HepG2 (cell line): ENCODE results near the gene GFER. TPM values are rescaled to one million over a fixed set of nuclear protein-coding genes. Genes with fewer than 3 reads are reported as not detected.

Experiments
- ATAC-seq: fragments of 200-7000 bp; cut with Tn5 transposase; 3 replicates; pipeline ENCODE4 v1.9.1; 2020; ENCODE audit warnings: mild to moderate bottlenecking, moderate library complexity
- BruUV-seq: library from RNA; stranded (reverse); fragments of 400-500 nt; replicated peaks from 2 replicates; lab custom pipeline; 2021; lab: Mats Ljungman, UMichigan
- CTCF ChIA-PET: fragments of 300-600 bp; formaldehyde crosslinking; extraction: SDS; loops from one replicate; lab custom pipeline; 2021; ENCODE audit warnings: low total read pairs, inconsistent platforms, low intra/inter-chr PET ratio; lab: Yijun Ruan, JAX
- POLR2A ChIA-PET: fragments of 350-600 bp; sonication (Branson Sonifier 250); formaldehyde crosslinking; loops from one replicate; lab custom pipeline; 2020; ENCODE audit warnings: antibody characterized with exemption, inconsistent platforms; lab: Yijun Ruan, JAX
- DNase-seq: peaks from one replicate; pipeline ENCODE4 v3.0.0-alpha.2; 2015; ENCODE audit warnings: low spot score
- FAIRE-seq: peaks from 3 replicates; lab custom pipeline; 2011; peaks lifted over from hg19 to GRCh38; lab: Jason Lieb, UNC
- H2AFZ ChIP-seq: one replicate; pipeline ENCODE4 v1.6.1; 2011; ENCODE audit warnings: low read length, inconsistent platforms
- H3K27ac ChIP-seq: fragments of 300-600 bp; 3 replicates; pipeline ENCODE4 v1.8.0; 2011; ENCODE audit warnings: mixed run types, mild to moderate bottlenecking, mixed read lengths, low read length, inconsistent platforms; ENCODE audit not compliant: insufficient read depth; ENCODE audit errors: extremely low read length
- H3K27me3 ChIP-seq, 2 experiments: fragments of 200-600 bp in 1 of 2; 2 replicates in 1 of 2; 3 replicates in 1 of 2; pipeline versions ENCODE4 v1.6.0 to v1.8.0; 2011; ENCODE audit warnings: low read length in 2 of 2, mild to moderate bottlenecking in 2 of 2, moderate library complexity in 2 of 2, inconsistent platforms in 1 of 2; ENCODE audit not compliant: insufficient read depth in 2 of 2, control insufficient read depth in 1 of 2
- H3K36me3 ChIP-seq, 2 experiments: fragments of 200-600 bp in 1 of 2; replicated peaks in 1 of 2; 2 replicates in 1 of 2; 3 replicates in 1 of 2; pipeline versions ENCODE4 v1.5.1 to v1.8.0; 2011; ENCODE audit warnings: low read length in 2 of 2, inconsistent platforms in 1 of 2; ENCODE audit not compliant: insufficient read depth in 2 of 2, control insufficient read depth in 1 of 2
- H3K4me1 ChIP-seq: 2 replicates; pipeline ENCODE4 v1.5.1; 2012; ENCODE audit warnings: low read length, inconsistent platforms; ENCODE audit not compliant: insufficient read depth
- H3K4me2 ChIP-seq: 2 replicates; pipeline ENCODE4 v1.6.0; 2011; ENCODE audit warnings: low read depth, low read length, inconsistent platforms
- H3K4me3 ChIP-seq, 3 experiments: fragments of 200-600 bp in 1 of 3; sonication (generic), shearing (Covaris generic) in 1 of 3; replicated peaks in 1 of 3; 2 replicates each; pipeline ENCODE4 v1.5.1; 2011 to 2016; ENCODE audit warnings: low read length in 3 of 3, inconsistent platforms in 2 of 3, low read depth in 2 of 3, mild to moderate bottlenecking in 2 of 3, control low read depth in 1 of 3, mixed read lengths in 1 of 3; ENCODE audit not compliant: insufficient read depth in 1 of 3
- H3K79me2 ChIP-seq: one replicate; pipeline ENCODE4 v1.6.1; 2011; ENCODE audit warnings: low read length, inconsistent platforms; ENCODE audit not compliant: insufficient read depth
- H3K9ac ChIP-seq: 2 replicates; pipeline ENCODE4 v1.6.0; 2011; ENCODE audit warnings: mild to moderate bottlenecking, low read depth, low read length, inconsistent platforms; ENCODE audit not compliant: insufficient read depth
- H3K9me3 ChIP-seq: 2 replicates; pipeline ENCODE4 v1.5.1; 2012; ENCODE audit warnings: mild to moderate bottlenecking, low read length
- H4K20me1 ChIP-seq: 2 replicates; pipeline ENCODE4 v1.6.0; 2011; ENCODE audit warnings: inconsistent platforms, mild to moderate bottlenecking, low read length, moderate library complexity; ENCODE audit not compliant: insufficient read depth
- ARID2 ChIP-seq: sonication (generic); formaldehyde crosslinking; IDR thresholded peaks from 2 replicates; pipeline ENCODE4 v1.8.1; 2022; ENCODE audit warnings: mild to moderate bottlenecking, missing genetic modification reagents, borderline replicate concordance
- HMGA1 ChIP-seq: sonication (generic); formaldehyde crosslinking; conservative IDR thresholded peaks from 2 replicates; pipeline ENCODE4 v1.4.0; 2020; ENCODE audit warnings: missing genetic modification reagents
- KAT8 ChIP-seq: IDR thresholded peaks from 2 replicates; pipeline ENCODE4 v1.6.1; 2016; ENCODE audit warnings: missing genetic modification reagents, missing compliant biosample characterization
- NPAS2 ChIP-seq: sonication (generic); formaldehyde crosslinking; IDR thresholded peaks from 2 replicates; pipeline ENCODE4 v1.8.0; 2022; ENCODE audit warnings: mild to moderate bottlenecking, missing genetic modification reagents, borderline replicate concordance
- SMAD1 ChIP-seq: sonication (generic); formaldehyde crosslinking; IDR thresholded peaks from 2 replicates; pipeline ENCODE4 v1.4.0; 2020; ENCODE audit warnings: missing genetic modification reagents, low read depth, mild to moderate bottlenecking, borderline replicate concordance
- ZMAT3 ChIP-seq: sonication (generic); formaldehyde crosslinking; conservative IDR thresholded peaks from 2 replicates; pipeline ENCODE4 v1.7.0; 2021; ENCODE audit warnings: missing genetic modification reagents
- ZNF776 ChIP-seq: sonication (generic); formaldehyde crosslinking; IDR thresholded peaks from 2 replicates; pipeline ENCODE4 v1.4.0; 2020; ENCODE audit warnings: mild to moderate bottlenecking, missing genetic modification reagents
- WGBS: methylation state at CpG from one replicate; pipeline ENCODE4 v1.1.6; 2017; ENCODE audit warnings: low lambda C conversion rate; 5-methylcytosine and 5-hydroxymethylcytosine counted together
- in situ Hi-C: cut with HindIII; loops from 2 replicates; pipeline ENCODE4 v1.10.0; 2017; ENCODE audit warnings: low pct_unique_long_range_greater_than_20kb; ENCODE audit not compliant: extremely low pct_ligation_motif_present
- intact Hi-C: fragments of 100-400 bp; cut with micrococcal nuclease; formaldehyde crosslinking; loops from one replicate; pipeline ENCODE4 v1.10.0; 2022; ENCODE audit not compliant: unreplicated experiment
- polyA plus RNA-seq, 8 experiments: library from polyadenylated mRNA; depleted of rRNA in 3 of 8; stranded (reverse) in 7 of 8; unstranded in 1 of 8; fragments of >200 nt; fragmentation: Illumina TruSeq in 4 of 8; extraction: Trizol in 4 of 8; gene quantifications; 2 replicates each; pipeline versions ENCODE4 v1.2.1 to v1.2.3, GENCODE V29; 2011 to 2016; ENCODE audit warnings: low read depth in 4 of 8, missing spikeins in 1 of 8, mixed read lengths in 1 of 8; ENCODE audit not compliant: insufficient read depth in 1 of 8
- total RNA-seq, 5 experiments: library from RNA; depleted of rRNA; stranded (reverse); fragments of >200 nt; fragmentation: Illumina TruSeq; extraction: Trizol; gene quantifications; 2 replicates each; pipeline ENCODE4 v1.2.3, GENCODE V29; 2016; ENCODE audit warnings: low read depth in 1 of 5
- TF ChIP-seq, protein P1 (sequence below): sonication (generic); formaldehyde crosslinking; IDR thresholded peaks from 2 replicates; pipeline ENCODE4 v1.5.0; 2020; ENCODE audit warnings: missing genetic modification reagents

GFER gene
- total and polyA plus RNA-seq, 2 of the 13 experiments (the other 11 are each of a cell fraction or from before 2014, with no cell fraction given) = 28.6 to 71.7 TPM

DNA sequence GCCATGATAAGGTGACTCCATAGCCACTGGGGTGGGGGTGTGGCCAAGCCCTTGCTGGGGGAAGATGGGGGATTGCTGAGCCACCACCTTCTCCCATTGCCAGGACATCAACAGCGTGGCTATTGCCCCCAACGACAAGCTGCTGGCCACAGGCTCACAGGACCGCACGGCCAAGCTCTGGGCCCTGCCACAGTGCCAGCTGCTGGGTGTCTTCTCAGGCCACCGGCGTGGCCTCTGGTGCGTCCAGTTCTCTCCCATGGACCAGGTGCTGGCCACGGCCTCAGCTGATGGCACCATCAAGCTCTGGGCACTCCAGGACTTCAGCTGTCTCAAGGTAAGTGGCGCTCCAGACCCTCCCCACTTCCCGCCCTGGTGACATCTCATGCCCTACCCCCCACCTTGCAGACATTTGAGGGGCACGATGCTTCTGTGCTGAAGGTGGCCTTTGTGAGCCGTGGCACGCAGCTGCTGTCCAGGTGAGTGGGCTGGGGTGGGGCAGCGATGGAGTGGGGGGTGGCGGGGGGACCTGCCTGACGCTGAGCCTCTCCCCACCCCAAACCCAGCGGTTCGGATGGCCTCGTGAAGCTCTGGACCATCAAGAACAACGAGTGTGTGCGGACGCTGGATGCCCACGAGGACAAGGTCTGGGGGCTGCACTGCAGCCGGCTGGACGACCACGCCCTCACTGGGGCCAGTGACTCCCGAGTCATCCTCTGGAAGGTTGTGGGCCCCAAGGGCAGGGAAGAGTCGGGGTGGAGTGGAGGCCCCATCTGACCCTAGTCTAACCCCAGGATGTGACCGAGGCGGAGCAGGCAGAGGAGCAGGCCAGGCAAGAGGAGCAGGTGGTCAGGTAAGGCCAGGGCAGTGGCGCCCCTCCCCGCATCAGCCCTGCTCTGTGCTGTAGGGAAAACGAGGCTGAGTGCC is 6.8 kb upstream of the GFER start:
- intact Hi-C loops = no loop called here
- in situ Hi-C loops = no loop called here
- no peaks in the 10 kb centered on the region for H3K27me3 ChIP-seq
- 89% methylated on average over 10 of the region's 33 CpGs for WGBS
- H3K79me2 ChIP-seq = peaks cover 14% of the 10 kb centered on the region
- TF ChIP-seq SMAD1 (CRISPR knock-in tag) (no peak), HMGA1 (CRISPR knock-in tag) (no peak), KAT8 (CRISPR knock-in tag) (no peak), ZMAT3 (CRISPR knock-in tag) (no peak), ARID2 (CRISPR knock-in tag) (no peak), ZNF776 (no peak), NPAS2 (CRISPR knock-in tag) (no peak)
- TF ChIP-seq, protein P1, sequence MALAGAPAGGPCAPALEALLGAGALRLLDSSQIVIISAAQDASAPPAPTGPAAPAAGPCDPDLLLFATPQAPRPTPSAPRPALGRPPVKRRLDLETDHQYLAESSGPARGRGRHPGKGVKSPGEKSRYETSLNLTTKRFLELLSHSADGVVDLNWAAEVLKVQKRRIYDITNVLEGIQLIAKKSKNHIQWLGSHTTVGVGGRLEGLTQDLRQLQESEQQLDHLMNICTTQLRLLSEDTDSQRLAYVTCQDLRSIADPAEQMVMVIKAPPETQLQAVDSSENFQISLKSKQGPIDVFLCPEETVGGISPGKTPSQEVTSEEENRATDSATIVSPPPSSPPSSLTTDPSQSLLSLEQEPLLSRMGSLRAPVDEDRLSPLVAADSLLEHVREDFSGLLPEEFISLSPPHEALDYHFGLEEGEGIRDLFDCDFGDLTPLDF (CRISPR knock-in tag) = no peak
- BruUV-seq = no TSS peak
- ChIA-PET CTCF (no interaction called here), POLR2A (interaction anchor here (1.1 kb wide), 1 partner anchor 12 kb away, joined by 6 read pairs; the partner anchor contains the start of gene RPS2)
- ATAC-seq (no peak), DNase-seq (no peak), FAIRE-seq (no peak)
- no peak overlapping the region for H3K4me3 ChIP-seq
- H3K9ac ChIP-seq = no peak overlapping the region
- H3K27ac ChIP-seq = no peak overlapping the region
- H3K4me1 ChIP-seq = peaks cover 20% of the 10 kb centered on the region
- no peaks in the 10 kb centered on the region for H3K9me3 ChIP-seq
- H3K4me2 ChIP-seq = no peak overlapping the region
- no peaks in the 10 kb centered on the region for H4K20me1 ChIP-seq
- peaks cover 21 to 34% of the 10 kb centered on the region in 2 experiments; a peak in 3 of 5 replicates for H3K36me3 ChIP-seq
- H2AFZ ChIP-seq = no peak overlapping the region
